ENCODE results near the gene PDE4D.

PDE4D gene

DNA sequence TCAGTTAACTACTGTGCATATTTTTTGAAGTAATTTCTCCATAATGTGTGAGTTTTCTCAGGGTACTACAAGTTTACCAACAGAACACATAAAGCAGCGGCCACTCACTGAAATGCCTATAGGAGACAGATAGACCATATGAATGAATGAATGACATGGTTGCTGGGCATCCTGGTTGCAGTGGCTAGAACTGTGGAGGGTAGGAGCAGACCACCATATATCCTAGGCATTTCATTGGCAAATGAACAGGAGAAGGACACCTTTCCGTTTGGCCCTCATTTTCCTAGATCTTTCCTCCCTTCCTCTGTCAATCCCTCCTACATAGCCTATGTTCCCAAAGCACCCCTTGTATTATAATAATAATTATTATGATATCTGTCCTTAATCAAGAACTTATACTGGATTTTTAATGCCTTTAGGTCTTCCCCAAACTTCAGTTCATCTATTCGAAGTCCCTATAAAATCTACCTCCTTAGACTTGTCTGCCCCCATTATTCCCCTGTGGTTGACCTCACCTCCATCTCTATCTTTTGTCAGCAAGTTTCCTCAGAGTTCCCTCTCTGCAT lies 838.5 kb downstream of the PDE4D start:
- DNase-seq = no peak

DNA sequence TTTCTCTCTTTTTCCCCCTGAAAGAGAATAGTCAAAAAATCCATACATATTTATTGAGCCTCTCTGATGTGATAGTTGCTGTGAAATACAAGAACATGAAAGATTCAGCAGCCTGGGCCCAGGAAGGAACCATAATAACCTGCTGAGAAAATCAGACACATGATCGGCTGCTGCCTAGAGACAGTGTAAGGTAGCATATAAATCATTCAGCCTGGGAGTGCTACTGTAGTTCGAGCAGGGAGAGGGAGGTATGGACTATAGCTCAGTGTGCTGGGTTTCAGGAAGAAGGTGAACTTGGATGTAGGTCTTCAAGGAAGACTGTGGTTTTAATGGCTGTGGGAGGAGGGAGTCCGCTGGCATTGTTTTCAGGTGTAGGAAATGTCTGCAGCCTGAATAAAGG lies 841.6 kb downstream of the PDE4D start:
- DNase-seq = no peak

GRCh38 chr5:59049095-59049494 lies 844.4 kb downstream of the PDE4D start:
- no peak for DNase-seq

- DNase-seq = no peak
Observed at GRCh38 chr5:59042201-59043055, 851.1 kb downstream of the PDE4D start.

DNA sequence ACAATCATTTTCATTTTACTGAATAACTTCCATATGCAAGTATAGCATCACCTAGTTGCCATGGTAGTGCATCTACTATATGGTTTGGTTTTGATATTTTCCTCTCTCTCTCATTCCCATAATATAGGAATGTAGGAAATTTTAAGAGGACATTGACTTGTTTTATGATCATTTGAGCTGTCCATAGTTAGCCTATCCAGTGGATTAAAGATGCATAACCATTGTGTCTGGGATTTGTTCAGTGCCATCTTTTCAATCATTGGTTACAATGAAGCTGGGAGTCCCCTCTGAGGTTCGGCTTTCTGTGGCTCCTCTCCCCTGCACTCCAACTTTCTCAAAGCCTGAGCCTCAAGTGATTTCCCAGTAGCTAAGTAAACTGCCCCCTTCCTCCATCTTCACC lies 852.2 kb downstream of the PDE4D start:
- no peak for DNase-seq

GRCh38 chr5:59040804-59041201 lies 852.7 kb downstream of the PDE4D start:
- no peak for DNase-seq

GRCh38 chr5:59040024-59040803 lies 853.3 kb downstream of the PDE4D start:
- DNase-seq = no peak

GRCh38 chr5:59039296-59040023 lies 854.1 kb downstream of the PDE4D start:
- DNase-seq = peak; percentile 83 to 85

GRCh38 chr5:59038798-59039295 lies 854.7 kb downstream of the PDE4D start:
- DNase-seq = no peak

DNA sequence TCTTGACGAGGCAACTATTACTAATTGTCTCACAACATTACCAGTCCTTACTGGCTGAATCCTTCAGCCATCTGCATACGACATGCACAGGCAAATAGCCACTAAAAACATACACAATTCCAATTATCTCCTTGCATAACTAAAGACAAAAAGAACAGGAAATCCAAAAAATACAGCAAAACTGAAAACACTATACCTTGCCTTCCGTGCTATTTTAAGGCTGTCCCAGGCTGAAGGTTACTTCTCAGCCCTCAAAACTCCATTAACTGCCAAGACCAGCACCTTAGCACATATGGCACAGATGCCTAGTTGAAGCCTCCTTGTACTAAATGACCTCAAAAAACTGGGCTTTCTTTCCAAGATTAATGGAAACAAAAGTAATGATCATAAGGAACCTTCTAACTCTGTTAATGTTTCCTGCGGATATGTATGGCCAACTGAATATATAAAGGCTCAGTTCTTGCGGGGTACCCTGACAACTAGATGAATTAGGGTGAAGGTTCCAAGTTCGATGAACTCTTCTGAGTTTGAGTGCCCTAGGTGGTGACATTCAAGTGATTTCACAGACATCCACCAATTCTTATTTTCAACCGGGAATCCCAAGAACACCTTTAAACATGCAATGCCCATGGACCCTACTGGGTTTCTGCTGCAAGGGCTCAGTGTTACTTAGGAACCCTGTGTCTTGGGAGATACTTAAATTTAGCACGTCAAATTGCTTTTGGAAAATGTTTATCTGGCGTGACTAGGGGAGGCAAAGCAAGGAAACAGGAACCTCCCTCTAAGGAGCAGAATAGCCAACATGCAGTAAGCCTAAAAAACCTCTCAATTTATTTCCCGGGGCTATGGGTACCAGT lies 855.4 kb downstream of the PDE4D start:
- DNase-seq = no peak

DNA sequence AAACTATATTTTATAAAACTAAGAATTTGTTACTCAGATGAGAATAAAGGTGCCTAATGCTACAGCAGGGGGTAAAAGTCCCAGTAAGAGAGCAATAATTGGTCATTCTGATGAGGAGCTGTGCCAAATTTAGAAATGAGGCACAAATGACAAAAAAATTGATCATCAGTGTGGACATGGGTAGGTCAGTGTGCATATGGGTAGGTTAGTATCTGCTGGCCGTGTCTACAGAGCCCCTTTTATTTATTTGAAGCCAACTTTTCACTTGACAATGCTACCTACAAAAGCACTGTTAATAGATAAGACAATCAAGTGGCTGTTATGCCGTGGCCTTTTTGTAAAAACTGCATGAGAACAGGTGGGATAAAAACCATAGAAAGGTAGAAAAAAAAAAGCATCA lies 856.1 kb downstream of the PDE4D start:
- DNase-seq = no peak

- DNase-seq = no peak
Observed at GRCh38 chr5:59037041-59037440, 856.5 kb downstream of the PDE4D start.

DNA sequence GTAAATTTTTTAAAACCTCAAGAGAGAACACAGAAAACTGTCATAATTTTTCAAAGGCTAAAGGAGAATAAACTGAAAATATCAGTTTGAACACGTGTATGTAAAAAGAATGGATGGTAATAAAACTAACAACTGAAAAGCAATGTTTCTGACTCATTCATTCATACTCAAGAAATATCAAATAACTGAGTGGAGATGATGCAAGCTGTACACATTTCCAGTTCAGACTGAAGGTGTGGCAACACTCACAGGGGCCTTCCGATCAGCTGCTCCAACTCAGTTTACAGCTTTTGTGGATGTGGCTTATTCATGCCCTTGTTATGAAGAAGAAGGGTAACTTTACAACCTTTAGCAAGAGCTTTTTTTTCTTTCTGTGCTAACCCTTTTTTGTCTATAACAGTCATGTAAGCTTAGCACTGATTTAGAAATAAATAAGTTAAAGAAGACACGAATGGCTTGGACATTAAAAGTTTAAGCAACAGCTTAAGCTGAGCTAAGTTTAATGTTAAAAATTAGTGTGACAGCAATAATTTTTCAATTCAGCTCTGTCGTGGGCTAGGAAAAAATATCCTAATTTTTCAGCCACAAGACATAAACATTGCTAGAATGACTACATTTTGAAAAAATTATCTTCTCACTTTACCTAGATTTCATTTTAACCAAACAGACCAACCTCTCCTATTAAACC lies 857.1 kb downstream of the PDE4D start:
- DNase-seq = peak; percentile 40 to 43

DNA sequence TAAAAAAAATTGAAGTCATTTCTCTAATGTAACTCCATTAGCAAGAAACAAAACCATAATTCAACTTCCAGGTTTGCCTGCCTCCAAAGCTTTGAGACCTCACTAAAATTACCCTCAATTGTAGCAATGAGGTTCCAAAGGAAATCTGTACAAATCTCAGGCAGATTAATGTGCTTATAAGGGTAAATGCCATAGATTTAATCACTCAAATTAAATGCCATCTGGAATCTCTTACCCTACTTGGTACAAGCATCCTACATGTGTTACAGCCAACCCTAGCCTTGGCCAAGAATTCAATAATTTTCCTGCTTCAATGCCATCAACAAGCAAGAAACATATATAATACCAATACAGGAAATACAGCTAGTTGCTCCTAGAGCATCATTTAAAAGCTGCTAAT lies 857.8 kb downstream of the PDE4D start:
- DNase-seq = no peak

GRCh38 chr5:59034498-59035186 lies 858.9 kb downstream of the PDE4D start:
- DNase-seq = peak in 1 of 2 experiments; percentile 4

DNA sequence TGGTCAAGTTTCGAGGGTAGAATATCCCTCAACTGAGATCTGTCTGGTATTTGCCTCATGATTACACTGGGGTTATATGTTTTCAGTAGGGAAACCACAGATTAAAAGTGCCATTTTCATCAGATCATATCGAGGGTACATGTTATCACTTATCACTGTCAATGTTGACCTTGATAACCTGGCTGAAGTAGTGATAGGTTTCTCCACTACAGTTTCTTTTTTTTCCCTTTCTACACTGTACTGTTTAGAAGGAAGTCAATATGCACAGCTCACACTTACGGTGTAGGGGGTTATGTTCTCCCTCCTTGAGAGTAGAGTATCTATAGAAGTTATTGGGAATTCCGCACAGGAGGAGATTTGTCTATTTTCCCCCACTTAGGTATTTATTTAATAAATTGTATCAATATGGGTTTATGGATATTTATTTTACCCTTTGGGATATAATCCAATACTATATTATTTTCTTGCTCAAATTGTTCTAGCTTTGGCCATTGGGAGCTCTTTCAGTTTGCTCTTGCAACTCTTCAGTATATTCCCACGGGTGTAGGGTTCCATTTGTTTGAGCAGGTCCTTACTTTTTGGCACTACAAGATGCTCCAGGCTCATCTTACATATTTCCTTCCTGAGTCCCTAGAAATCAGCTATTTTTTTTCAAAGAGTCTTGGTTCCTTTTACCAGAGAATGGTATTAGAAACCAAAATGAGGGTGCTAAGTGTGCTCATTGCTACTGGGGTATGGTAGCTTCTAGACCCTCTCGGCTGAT lies 866.2 kb downstream of the PDE4D start:
- DNase-seq = no peak

GRCh38 chr5:59025734-59026133 lies 867.8 kb downstream of the PDE4D start:
- no peak for DNase-seq

DNA sequence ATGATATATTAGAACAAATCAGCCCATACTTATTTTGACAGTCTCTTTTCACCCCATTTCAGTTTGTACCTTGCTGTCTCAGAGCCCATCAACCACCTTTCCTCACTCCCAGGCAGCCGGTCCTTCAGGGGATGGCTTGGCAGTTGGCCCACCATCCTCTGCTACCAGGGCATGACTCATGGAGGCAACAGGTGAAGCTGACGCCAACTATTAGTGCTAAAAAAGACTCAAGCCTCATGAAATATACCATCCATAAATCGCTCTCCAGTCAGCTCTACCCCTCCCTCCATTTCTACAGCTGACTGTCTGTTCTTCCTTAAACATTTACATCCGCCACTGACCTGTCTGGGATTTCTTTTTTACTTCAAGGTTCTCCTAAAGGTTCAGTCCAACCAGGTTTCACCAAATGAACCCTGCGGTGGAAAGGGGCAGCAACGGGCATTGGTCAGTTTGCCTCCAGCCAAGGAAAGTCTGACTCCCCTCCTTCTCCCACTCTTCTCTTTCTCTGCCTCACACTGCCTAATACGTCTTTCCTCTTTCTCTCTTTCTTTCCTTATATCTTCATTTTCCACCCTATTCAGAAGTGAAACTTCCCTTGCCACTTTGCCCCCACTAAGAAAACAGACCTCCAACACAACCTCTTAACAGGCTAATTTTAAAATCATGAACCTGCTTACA lies 871.5 kb downstream of the PDE4D start:
- DNase-seq = no peak

- DNase-seq = no peak
Observed at GRCh38 chr5:59021286-59021673, 872.2 kb downstream of the PDE4D start.
